ENCODE results near the gene NECTIN4.

DNA sequence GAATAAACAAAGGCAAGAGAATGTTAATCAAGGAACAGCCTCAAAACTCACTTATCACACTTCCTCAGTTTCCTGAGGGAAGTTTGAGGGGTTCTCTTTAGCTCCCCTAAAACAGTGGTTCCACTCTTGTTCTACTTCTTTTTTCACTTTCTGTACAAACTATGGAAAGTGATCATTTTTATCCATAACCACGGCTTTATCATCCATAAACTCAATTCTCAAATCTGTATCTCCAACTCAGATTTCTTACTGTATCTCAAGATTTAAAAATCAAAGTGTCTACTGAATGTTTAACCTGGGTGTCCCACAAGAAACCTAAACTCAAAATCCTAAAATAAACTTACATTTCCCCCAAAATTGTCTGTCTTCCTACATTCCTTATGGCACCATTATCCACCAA, 24.6 kb upstream of the NECTIN4 start:
- no peak for TF ChIP-seq TCF12 (IDR thresholded peaks at IDR 0.05; ENCODE audit: low read depth, low read length)
- TF ChIP-seq, protein P1, sequence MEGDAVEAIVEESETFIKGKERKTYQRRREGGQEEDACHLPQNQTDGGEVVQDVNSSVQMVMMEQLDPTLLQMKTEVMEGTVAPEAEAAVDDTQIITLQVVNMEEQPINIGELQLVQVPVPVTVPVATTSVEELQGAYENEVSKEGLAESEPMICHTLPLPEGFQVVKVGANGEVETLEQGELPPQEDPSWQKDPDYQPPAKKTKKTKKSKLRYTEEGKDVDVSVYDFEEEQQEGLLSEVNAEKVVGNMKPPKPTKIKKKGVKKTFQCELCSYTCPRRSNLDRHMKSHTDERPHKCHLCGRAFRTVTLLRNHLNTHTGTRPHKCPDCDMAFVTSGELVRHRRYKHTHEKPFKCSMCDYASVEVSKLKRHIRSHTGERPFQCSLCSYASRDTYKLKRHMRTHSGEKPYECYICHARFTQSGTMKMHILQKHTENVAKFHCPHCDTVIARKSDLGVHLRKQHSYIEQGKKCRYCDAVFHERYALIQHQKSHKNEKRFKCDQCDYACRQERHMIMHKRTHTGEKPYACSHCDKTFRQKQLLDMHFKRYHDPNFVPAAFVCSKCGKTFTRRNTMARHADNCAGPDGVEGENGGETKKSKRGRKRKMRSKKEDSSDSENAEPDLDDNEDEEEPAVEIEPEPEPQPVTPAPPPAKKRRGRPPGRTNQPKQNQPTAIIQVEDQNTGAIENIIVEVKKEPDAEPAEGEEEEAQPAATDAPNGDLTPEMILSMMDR (IDR thresholded peaks at IDR 0.05; ENCODE audit: control extremely low read depth in 1 of 3, insufficient read depth in 1 of 3, low read depth in 1 of 3, low read length in 3 of 3), result no peak
- no peak for TF ChIP-seq EZH2 (IDR thresholded peaks at IDR 0.05; ENCODE audit: low read depth, low read length, severe bottlenecking)
